C4-2B (cell line): Measurements from ENCODE around the gene CNPPD1.

ENCODE experiments used
- H3K27ac ChIP-seq: fragments of 450-650 bp; 2 replicates; pipeline ENCODE4 v1.5.1; 2017
- ZFX ChIP-seq: fragments of 450-650 bp; IDR thresholded peaks from 2 replicates; pipeline ENCODE4 v1.6.1; 2017
- TF ChIP-seq, protein P1 (sequence below): fragments of 450-650 bp; conservative IDR thresholded peaks from 2 replicates; pipeline ENCODE4 v1.5.1; 2017; ENCODE audit warnings: mild to moderate bottlenecking

Gene CNPPD1

DNA sequence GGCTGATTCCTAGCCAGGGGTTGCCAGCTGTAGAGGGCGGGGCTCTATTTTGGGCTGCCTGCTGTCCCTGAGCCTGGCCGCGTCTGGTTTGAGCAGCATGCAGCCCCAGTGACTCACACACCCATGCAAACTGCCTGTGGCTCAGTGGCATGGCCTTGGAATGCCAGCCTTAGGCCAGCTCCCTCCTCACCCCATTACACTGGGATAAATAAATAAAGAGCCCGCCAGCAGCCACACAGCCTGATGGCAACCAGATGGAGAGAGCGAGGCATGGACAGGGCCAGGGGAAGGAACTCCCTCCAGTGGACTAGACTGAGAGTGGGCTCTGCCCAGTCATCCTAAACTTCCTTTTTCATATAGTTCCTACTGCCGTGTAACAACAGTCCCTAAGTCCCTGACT lies 34.4 kb downstream of the CNPPD1 start:
- no peak overlapping the region for H3K27ac ChIP-seq
- TF ChIP-seq, protein P1, sequence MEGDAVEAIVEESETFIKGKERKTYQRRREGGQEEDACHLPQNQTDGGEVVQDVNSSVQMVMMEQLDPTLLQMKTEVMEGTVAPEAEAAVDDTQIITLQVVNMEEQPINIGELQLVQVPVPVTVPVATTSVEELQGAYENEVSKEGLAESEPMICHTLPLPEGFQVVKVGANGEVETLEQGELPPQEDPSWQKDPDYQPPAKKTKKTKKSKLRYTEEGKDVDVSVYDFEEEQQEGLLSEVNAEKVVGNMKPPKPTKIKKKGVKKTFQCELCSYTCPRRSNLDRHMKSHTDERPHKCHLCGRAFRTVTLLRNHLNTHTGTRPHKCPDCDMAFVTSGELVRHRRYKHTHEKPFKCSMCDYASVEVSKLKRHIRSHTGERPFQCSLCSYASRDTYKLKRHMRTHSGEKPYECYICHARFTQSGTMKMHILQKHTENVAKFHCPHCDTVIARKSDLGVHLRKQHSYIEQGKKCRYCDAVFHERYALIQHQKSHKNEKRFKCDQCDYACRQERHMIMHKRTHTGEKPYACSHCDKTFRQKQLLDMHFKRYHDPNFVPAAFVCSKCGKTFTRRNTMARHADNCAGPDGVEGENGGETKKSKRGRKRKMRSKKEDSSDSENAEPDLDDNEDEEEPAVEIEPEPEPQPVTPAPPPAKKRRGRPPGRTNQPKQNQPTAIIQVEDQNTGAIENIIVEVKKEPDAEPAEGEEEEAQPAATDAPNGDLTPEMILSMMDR = no peak
- no peak for TF ChIP-seq ZFX

GRCh38 chr2:219140722-219141121 lies 36.0 kb downstream of the CNPPD1 start:
- H3K27ac ChIP-seq = no peak overlapping the region
- TF ChIP-seq ZFX = no peak
- TF ChIP-seq, protein P1 = no peak

- TF ChIP-seq, protein P1 = no peak
- TF ChIP-seq ZFX = no peak
- no peak overlapping the region for H3K27ac ChIP-seq
These were observed 42.7 kb downstream of the CNPPD1 start for GRCh38 chr2:219133976-219134375.

GRCh38 chr2:219131744-219132143 lies 45.0 kb downstream of the CNPPD1 start:
- H3K27ac ChIP-seq = no peak overlapping the region
- TF ChIP-seq, protein P1 = no peak
- no peak for TF ChIP-seq ZFX

GRCh38 chr2:219131327-219131726 lies 45.4 kb downstream of the CNPPD1 start:
- TF ChIP-seq ZFX = no peak
- TF ChIP-seq, protein P1 = no peak

GRCh38 chr2:219129589-219129988 lies 47.1 kb downstream of the CNPPD1 start:
- no peak for TF ChIP-seq ZFX
- TF ChIP-seq, protein P1 = no peak
- H3K27ac ChIP-seq = peak overlapping the region; percentile 23

More at GRCh38 chr2:219131327-219131726, 45.4 kb downstream of the CNPPD1 start:
- no peak overlapping the region for H3K27ac ChIP-seq

- peak overlapping the region; percentile 53 for H3K27ac ChIP-seq
- TF ChIP-seq ZFX = no peak
- TF ChIP-seq, protein P1 = no peak
These were observed 48.3 kb downstream of the CNPPD1 start for GRCh38 chr2:219128396-219128795.
